ENCODE results near the gene DNASE1. TPM values are rescaled to one million over a fixed set of nuclear protein-coding genes. Genes with fewer than 3 reads are reported as not detected.

DNASE1 gene
- polyA plus RNA-seq, 2 of the 4 experiments (the other 2 are of a cell fraction) = 6.3 to 7.2 TPM

DNA sequence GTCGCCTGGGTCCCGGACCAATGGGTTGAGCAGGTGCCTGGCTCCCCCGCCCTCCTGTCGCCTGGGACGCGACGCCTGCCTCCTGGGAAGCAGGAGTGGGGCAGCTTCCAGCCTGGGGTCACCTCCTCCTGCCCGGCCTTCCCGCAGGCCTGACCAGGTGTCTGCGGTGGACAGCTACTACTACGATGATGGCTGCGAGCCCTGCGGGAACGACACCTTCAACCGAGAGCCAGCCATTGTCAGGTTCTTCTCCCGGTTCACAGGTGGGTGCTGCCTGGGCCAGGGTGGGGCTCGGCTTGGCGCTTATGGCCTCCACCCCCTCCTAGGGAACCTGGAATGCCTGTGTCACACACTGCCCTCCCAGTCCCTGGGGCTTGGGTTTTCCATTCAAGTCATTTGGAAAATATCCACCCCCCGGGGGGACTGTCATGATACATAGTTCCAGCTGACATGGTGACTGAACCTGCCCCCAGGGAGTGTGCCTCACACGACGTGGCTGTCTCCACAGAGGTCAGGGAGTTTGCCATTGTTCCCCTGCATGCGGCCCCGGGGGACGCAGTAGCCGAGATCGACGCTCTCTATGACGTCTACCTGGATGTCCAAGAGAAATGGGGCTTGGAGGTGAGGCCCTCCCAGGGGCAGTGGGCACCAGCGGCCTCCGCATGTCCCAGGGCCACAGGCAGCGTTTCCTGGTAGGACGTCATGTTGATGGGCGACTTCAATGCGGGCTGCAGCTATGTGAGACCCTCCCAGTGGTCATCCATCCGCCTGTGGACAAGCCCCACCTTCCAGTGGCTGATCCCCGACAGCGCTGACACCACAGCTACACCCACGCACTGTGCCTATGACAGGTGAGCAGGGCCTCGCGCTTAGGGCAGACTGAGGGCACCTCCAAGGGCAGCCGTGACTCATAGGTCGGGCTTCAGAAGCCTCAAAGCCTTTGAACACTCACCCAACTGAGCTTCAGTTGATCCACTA is 2.3 kb downstream of the DNASE1 start:
- WGBS (ENCODE audit: missing lambda C conversion rate) = 81% methylated on average over 29 of the region's 42 CpGs
- Histone ChIP-seq H3K27ac (no peak overlapping the region), H3K4me1 (peaks cover 6% of the 10 kb centered on the region; the same call in 1 of the 3 replicates), H3K4me3 (no peak overlapping the region), H3K9me3 (no peaks in the 10 kb centered on the region), H3K4me2 (no peak overlapping the region)
- POLR2A ChIA-PET = no interaction called here
- TF ChIP-seq, protein P1, sequence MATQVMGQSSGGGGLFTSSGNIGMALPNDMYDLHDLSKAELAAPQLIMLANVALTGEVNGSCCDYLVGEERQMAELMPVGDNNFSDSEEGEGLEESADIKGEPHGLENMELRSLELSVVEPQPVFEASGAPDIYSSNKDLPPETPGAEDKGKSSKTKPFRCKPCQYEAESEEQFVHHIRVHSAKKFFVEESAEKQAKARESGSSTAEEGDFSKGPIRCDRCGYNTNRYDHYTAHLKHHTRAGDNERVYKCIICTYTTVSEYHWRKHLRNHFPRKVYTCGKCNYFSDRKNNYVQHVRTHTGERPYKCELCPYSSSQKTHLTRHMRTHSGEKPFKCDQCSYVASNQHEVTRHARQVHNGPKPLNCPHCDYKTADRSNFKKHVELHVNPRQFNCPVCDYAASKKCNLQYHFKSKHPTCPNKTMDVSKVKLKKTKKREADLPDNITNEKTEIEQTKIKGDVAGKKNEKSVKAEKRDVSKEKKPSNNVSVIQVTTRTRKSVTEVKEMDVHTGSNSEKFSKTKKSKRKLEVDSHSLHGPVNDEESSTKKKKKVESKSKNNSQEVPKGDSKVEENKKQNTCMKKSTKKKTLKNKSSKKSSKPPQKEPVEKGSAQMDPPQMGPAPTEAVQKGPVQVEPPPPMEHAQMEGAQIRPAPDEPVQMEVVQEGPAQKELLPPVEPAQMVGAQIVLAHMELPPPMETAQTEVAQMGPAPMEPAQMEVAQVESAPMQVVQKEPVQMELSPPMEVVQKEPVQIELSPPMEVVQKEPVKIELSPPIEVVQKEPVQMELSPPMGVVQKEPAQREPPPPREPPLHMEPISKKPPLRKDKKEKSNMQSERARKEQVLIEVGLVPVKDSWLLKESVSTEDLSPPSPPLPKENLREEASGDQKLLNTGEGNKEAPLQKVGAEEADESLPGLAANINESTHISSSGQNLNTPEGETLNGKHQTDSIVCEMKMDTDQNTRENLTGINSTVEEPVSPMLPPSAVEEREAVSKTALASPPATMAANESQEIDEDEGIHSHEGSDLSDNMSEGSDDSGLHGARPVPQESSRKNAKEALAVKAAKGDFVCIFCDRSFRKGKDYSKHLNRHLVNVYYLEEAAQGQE (IDR thresholded peaks at IDR 0.05) = no peak
- no peak for TF ChIP-seq ESRRA (IDR thresholded peaks at IDR 0.05; ENCODE audit: borderline replicate concordance, low read length)
- TF ChIP-seq EP300 (IDR thresholded peaks at IDR 0.05) = no peak
- no peak for TF ChIP-seq JUNB (IDR thresholded peaks at IDR 0.05)
- no peak for TF ChIP-seq PHF8 (IDR thresholded peaks at IDR 0.05; ENCODE audit: borderline replicate concordance, low read depth)
- TF ChIP-seq, protein P2, sequence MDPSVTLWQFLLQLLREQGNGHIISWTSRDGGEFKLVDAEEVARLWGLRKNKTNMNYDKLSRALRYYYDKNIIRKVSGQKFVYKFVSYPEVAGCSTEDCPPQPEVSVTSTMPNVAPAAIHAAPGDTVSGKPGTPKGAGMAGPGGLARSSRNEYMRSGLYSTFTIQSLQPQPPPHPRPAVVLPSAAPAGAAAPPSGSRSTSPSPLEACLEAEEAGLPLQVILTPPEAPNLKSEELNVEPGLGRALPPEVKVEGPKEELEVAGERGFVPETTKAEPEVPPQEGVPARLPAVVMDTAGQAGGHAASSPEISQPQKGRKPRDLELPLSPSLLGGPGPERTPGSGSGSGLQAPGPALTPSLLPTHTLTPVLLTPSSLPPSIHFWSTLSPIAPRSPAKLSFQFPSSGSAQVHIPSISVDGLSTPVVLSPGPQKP (IDR thresholded peaks at IDR 0.05; ENCODE audit: low read depth, low read length) = no peak
- no peak for TF ChIP-seq CHD2 (IDR thresholded peaks at IDR 0.05; ENCODE audit: low read length, partially characterized antibody)
- TF ChIP-seq HDAC2 (IDR thresholded peaks at IDR 0.05) = no peak
- TF ChIP-seq RFX5 (IDR thresholded peaks at IDR 0.05) = no peak
- FAIRE-seq (no peak), DNase-seq (ENCODE audit: low read depth in 1 of 2, low spot score in 1 of 2) (no peak), ATAC-seq (no peak)
- CTCF ChIA-PET = interaction anchor here (1.0 to 3.0 kb wide), 3 partner anchors 8 to 35 kb away, joined by 3 to 11 read pairs (median 4); no protein-coding TSS in a partner anchor

DNA sequence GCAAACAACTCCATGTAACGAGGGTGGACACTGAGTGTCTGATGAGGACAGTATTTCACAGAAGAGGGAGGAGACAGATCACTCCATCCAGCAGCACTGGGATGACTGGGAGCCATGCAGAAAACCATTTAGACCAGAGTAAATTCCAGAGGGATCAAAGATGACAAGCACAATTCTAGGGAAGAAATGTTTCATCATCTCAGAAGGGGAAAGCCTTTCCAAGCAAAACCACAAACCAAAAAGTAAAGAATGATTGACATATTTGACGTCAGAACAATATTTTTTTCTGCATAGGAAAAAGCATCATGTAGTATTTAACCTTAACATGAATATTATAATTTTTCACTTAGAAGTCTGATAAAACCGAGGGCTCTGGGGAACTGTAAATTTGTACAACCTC is 4.8 kb downstream of the DNASE1 start:
- 76% methylated on average over 3 of the region's 3 CpGs for WGBS (ENCODE audit: missing lambda C conversion rate)
- Histone ChIP-seq H3K4me1 (peaks cover 3% of the 10 kb centered on the region; the same call in 1 of the 3 replicates), H3K4me3 (no peak overlapping the region), H3K9me3 (no peaks in the 10 kb centered on the region), H3K27ac (no peak overlapping the region), H3K4me2 (no peak overlapping the region)
- FAIRE-seq (no peak), ATAC-seq (no peak), DNase-seq (ENCODE audit: low read depth in 1 of 2, low spot score in 1 of 2) (no peak)
- ChIA-PET CTCF (interaction anchor here (0.6 to 1.0 kb wide), 2 partner anchors 26 to 31 kb away, joined by 3 read pairs; no protein-coding TSS in a partner anchor), POLR2A (no interaction called here)
- TF ChIP-seq ESRRA (IDR thresholded peaks at IDR 0.05; ENCODE audit: borderline replicate concordance, low read length) = no peak
- no peak for TF ChIP-seq RCOR1 (IDR thresholded peaks at IDR 0.05; ENCODE audit: low read depth, low read length)
- no peak for TF ChIP-seq EHMT2 (IDR thresholded peaks at IDR 0.05; ENCODE audit: low read depth)
- TF ChIP-seq, protein P3, sequence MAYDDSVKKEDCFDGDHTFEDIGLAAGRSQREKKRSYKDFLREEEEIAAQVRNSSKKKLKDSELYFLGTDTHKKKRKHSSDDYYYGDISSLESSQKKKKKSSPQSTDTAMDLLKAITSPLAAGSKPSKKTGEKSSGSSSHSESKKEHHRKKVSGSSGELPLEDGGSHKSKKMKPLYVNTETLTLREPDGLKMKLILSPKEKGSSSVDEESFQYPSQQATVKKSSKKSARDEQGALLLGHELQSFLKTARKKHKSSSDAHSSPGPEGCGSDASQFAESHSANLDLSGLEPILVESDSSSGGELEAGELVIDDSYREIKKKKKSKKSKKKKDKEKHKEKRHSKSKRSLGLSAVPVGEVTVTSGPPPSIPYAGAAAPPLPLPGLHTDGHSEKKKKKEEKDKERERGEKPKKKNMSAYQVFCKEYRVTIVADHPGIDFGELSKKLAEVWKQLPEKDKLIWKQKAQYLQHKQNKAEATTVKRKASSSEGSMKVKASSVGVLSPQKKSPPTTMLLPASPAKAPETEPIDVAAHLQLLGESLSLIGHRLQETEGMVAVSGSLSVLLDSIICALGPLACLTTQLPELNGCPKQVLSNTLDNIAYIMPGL (CRISPR knock-in tag; IDR thresholded peaks at IDR 0.05; ENCODE audit: borderline replicate concordance) = no peak
- TF ChIP-seq NR3C1 (IDR thresholded peaks at IDR 0.05) = no peak
- TF ChIP-seq, protein P4, sequence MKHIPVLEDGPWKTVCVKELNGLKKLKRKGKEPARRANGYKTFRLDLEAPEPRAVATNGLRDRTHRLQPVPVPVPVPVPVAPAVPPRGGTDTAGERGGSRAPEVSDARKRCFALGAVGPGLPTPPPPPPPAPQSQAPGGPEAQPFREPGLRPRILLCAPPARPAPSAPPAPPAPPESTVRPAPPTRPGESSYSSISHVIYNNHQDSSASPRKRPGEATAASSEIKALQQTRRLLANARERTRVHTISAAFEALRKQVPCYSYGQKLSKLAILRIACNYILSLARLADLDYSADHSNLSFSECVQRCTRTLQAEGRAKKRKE (CRISPR knock-in tag; IDR thresholded peaks at IDR 0.05; ENCODE audit: low read depth) = no peak
- TF ChIP-seq FOXS1 (CRISPR knock-in tag; IDR thresholded peaks at IDR 0.05) = no peak
- TF ChIP-seq HOXA7 (CRISPR knock-in tag; IDR thresholded peaks at IDR 0.05) = no peak
- no peak for TF ChIP-seq JUN (IDR thresholded peaks at IDR 0.05)
